ENCODE measurements around the gene ECEL1.

- TF ChIP-seq CTCF (IDR thresholded peaks at IDR 0.05; ENCODE audit: low read depth, low read length) (no peak), EZH2phosphoT487 (IDR thresholded peaks at IDR 0.05; ENCODE audit: low read depth) (no peak)
These were observed 2.3 kb downstream of the ECEL1 start for GRCh38 chr2:232485348-232485756.
